ENCODE data around the gene RTF2. TPM values are rescaled to one million over a fixed set of nuclear protein-coding genes. Genes with fewer than 3 reads are reported as not detected.
A peak's percentile ranks its signal among the peaks of the same experiment; 100 is the strongest.

Gene RTF2
- total RNA-seq, 2 experiments from 2014 or later = 52.7 to 55.2 TPM

- Mint-ChIP-seq H3K27me3 (no peaks in the 10 kb centered on the region), H3K9me3 (no peaks in the 10 kb centered on the region), H3K4me3 (peak overlapping the region; percentile 68), H3K4me1 (ENCODE audit: low read depth) (peaks cover 64% of the 10 kb centered on the region), H3K36me3 (ENCODE audit: low read depth) (peaks cover 21% of the 10 kb centered on the region), H3K27ac (peak overlapping the region; percentile 91)
- ATAC-seq (ENCODE audit: poor library complexity) = no peak
- TF ChIP-seq CTCF (IDR thresholded peaks at IDR 0.05) = no peak
- ChIA-PET CTCF (interaction anchor here (0.8 to 0.9 kb wide), 2 partner anchors 8 to 9 kb away, joined by 3 to 5 read pairs; no protein-coding TSS in a partner anchor), POLR2A (interaction anchor here (0.6 to 4.0 kb wide), 7 partner anchors 8 to 63 kb away, joined by 3 to 43 read pairs (median 4); partner anchors contain the start of genes AURKA, CASS4, CSTF1 and FAM210B)
- Histone ChIP-seq H3K9me3 (ENCODE audit: control insufficient read depth in 1 of 2, insufficient read depth in 1 of 2, low read length in 2 of 2) (no peaks in the 10 kb centered on the region), H3K4me1 (ENCODE audit: insufficient read depth, low read length) (peaks cover 62% of the 10 kb centered on the region), H3K4me3 (ENCODE audit: low read length) (no peak overlapping the region), H3K27ac (ENCODE audit: low read depth in 1 of 2, low read length in 2 of 2) (peak overlapping the region in 1 of 2 donors; percentile 4), H3K27me3 (ENCODE audit: control insufficient read depth in 1 of 2, insufficient read depth in 2 of 2, low read length in 2 of 2) (no peaks in the 10 kb centered on the region), H3K36me3 (ENCODE audit: insufficient read depth, low read length) (no peaks in the 10 kb centered on the region)
- peak in 4 of 14 experiments; percentile 27 to 54 (median 45) for DNase-seq
- intact Hi-C loops (cut with DNase I, micrococcal nuclease) = loop anchor here in 1 of 2 experiments (1.0 kb wide), 1 partner anchor 8 kb away; no protein-coding TSS in a partner anchor
These were observed 46.2 kb upstream of the RTF2 start for GRCh38 chr20:56422076-56422823.

DNA sequence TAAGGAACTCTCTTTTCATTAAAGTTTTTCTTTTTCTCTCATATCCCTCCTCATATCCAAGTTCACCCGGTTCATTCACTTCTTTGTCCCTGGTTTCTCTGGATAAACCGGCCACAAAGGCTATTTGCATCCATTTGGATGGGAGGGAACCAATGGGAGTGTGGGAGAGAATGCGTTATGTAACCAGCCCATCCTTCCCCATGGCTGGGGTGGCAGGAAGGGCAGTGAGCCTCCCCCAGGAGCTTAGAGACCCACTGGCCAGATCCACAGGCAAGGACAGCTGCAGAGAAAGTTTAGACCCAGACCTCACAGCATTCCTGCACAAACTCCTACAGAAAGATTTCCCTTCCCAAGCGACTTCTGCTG lies 45.6 kb upstream of the RTF2 start:
- Mint-ChIP-seq H3K4me3 (peak overlapping the region; percentile 36), H3K27me3 (no peaks in the 10 kb centered on the region), H3K9me3 (no peaks in the 10 kb centered on the region), H3K36me3 (ENCODE audit: low read depth) (peaks cover 21% of the 10 kb centered on the region), H3K27ac (peak overlapping the region; percentile 91), H3K4me1 (ENCODE audit: low read depth) (peaks cover 64% of the 10 kb centered on the region)
- ChIA-PET POLR2A (interaction anchor here (0.7 to 4.0 kb wide), 5 partner anchors 10 to 64 kb away, joined by 3 to 43 read pairs (median 4); partner anchors contain the start of genes AURKA, CASS4, CSTF1 and FAM210B), CTCF (interaction anchor here (0.8 to 0.9 kb wide), 2 partner anchors 7 to 10 kb away, joined by 3 to 5 read pairs; no protein-coding TSS in a partner anchor)
- DNase-seq (no peak), ATAC-seq (ENCODE audit: poor library complexity) (no peak)
- Histone ChIP-seq H3K4me1 (ENCODE audit: insufficient read depth, low read length) (peaks cover 56% of the 10 kb centered on the region), H3K9me3 (ENCODE audit: control insufficient read depth in 1 of 2, insufficient read depth in 1 of 2, low read length in 2 of 2) (no peaks in the 10 kb centered on the region), H3K36me3 (ENCODE audit: insufficient read depth, low read length) (no peaks in the 10 kb centered on the region), H3K4me3 (ENCODE audit: low read length) (no peak overlapping the region), H3K27ac (ENCODE audit: low read depth in 1 of 2, low read length in 2 of 2) (no peak overlapping the region), H3K27me3 (ENCODE audit: control insufficient read depth in 1 of 2, insufficient read depth in 2 of 2, low read length in 2 of 2) (no peaks in the 10 kb centered on the region)
- no peak for TF ChIP-seq CTCF (IDR thresholded peaks at IDR 0.05)
- intact Hi-C loops (cut with DNase I, micrococcal nuclease) = loop anchor here in 1 of 2 experiments (1.0 kb wide), 1 partner anchor 9 kb away; no protein-coding TSS in a partner anchor

- CTCF ChIA-PET = no interaction called here
- Histone ChIP-seq H3K4me3 (ENCODE audit: low read length) (no peak overlapping the region), H3K27me3 (ENCODE audit: control insufficient read depth in 1 of 2, insufficient read depth in 2 of 2, low read length in 2 of 2) (no peaks in the 10 kb centered on the region), H3K9me3 (ENCODE audit: control insufficient read depth in 1 of 2, insufficient read depth in 1 of 2, low read length in 2 of 2) (no peaks in the 10 kb centered on the region), H3K27ac (ENCODE audit: low read depth in 1 of 2, low read length in 2 of 2) (no peak overlapping the region), H3K36me3 (ENCODE audit: insufficient read depth, low read length) (no peaks in the 10 kb centered on the region), H3K4me1 (ENCODE audit: insufficient read depth, low read length) (peaks cover 55% of the 10 kb centered on the region)
- H3K4me1 Mint-ChIP-seq (ENCODE audit: low read depth) = peaks cover 64% of the 10 kb centered on the region
- intact Hi-C loops (cut with DNase I, micrococcal nuclease) = no loop called here
- DNase-seq (no peak), ATAC-seq (ENCODE audit: poor library complexity) (no peak)
- H3K9me3 Mint-ChIP-seq = no peaks in the 10 kb centered on the region
- POLR2A ChIA-PET = interaction anchor here (0.7 to 4.0 kb wide), 2 partner anchors 11 to 31 kb away, joined by 3 to 43 read pairs; partner anchors contain the start of genes AURKA, CASS4 and CSTF1
- H3K36me3 Mint-ChIP-seq (ENCODE audit: low read depth) = peaks cover 25% of the 10 kb centered on the region
- no peaks in the 10 kb centered on the region for H3K27me3 Mint-ChIP-seq
- H3K4me3 Mint-ChIP-seq = no peak overlapping the region
- H3K27ac Mint-ChIP-seq = peak overlapping the region; percentile 91
- TF ChIP-seq CTCF (IDR thresholded peaks at IDR 0.05) = no peak
These were observed 45.2 kb upstream of the RTF2 start for GRCh38 chr20:56423211-56423610.

All from CD4-positive, alpha-beta T cell (primary cell).